Mesothelial cell of epicardium (in vitro differentiated cells): ENCODE data around the gene DBNL. TPM values are rescaled to one million over a fixed set of nuclear protein-coding genes. Genes with fewer than 3 reads are reported as not detected.

Experiments used
- DNase-seq, 2 experiments: peaks; one replicate each; pipeline ENCODE4 v3.0.0; 2021; ENCODE audit warnings: low spot score in 2 of 2; ENCODE audit not compliant: unreplicated experiment in 2 of 2
- H3K27ac Mint-ChIP-seq: 2 replicates; pipeline ENCODE4 v1.8.0; 2021; ENCODE audit warnings: mixed read lengths
- H3K27me3 Mint-ChIP-seq: 2 replicates; pipeline ENCODE4 v1.8.0; 2021; ENCODE audit warnings: low read depth, mixed read lengths
- H3K36me3 Mint-ChIP-seq: 2 replicates; pipeline ENCODE4 v1.8.0; 2021; ENCODE audit warnings: mixed read lengths
- H3K4me1 Mint-ChIP-seq: 2 replicates; pipeline ENCODE4 v1.8.0; 2021; ENCODE audit warnings: mixed read lengths
- H3K4me3 Mint-ChIP-seq: 2 replicates; pipeline ENCODE4 v1.8.0; 2021; ENCODE audit warnings: mild to moderate bottlenecking, moderate library complexity, mixed read lengths
- H3K9me3 Mint-ChIP-seq: 2 replicates; pipeline ENCODE4 v1.8.0; 2021; ENCODE audit warnings: mixed read lengths
- CTCF ChIP-seq: fragments of 200-600 bp; sonication (generic); IDR thresholded peaks from one replicate; pipeline ENCODE4 v1.5.0; 2021; ENCODE audit warnings: antibody characterized with exemption; ENCODE audit not compliant: unreplicated experiment
- total RNA-seq: library from RNA; stranded (reverse); gene quantifications from 3 replicates; pipeline ENCODE4 v1.2.1, GENCODE V29; 2021

DBNL gene
- total RNA-seq, 1 donor from 2014 or later: 70.9 TPM

DNA sequence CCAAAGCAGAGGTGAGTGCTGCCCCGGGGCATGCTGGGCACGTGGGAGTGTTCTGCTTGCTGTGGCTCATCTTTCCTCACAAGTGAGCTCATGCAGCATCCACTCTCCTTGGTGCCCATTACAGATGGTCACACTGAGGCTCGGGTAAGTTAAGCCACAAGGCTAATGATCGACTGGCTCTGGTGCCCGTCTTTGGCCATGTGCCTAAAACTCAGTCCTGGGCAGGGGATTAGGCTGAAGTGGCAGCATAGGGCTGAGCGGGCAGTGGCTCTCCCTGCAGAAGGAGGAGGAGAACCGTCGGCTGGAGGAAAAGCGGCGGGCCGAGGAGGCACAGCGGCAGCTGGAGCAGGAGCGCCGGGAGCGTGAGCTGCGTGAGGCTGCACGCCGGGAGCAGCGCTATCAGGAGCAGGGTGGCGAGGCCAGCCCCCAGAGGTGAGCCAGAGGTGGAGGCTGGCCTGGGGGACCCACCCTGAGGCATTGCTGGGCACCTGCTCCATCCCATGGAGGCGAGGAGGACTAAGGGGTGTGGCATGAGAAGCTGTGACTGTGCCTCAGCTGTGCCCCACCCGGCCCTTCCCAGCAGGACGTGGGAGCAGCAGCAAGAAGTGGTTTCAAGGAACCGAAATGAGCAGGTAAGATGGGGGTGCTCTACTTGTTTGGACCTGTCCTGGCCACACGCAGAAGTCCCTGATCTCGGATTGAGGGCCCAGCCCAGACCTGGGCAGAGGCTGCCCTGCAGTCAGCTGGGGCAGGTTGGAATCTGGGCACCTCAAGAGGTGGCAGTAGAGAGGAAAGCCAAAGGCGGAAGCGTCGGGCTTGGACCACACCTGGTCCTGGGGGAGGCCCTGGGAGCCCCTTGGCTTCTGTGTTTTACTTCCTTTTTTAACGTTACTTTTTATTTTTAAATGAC, 13.6 kb downstream of the DBNL start:
- Mint-ChIP-seq H3K36me3 (peaks cover 35% of the 10 kb centered on the region), H3K4me1 (no peaks in the 10 kb centered on the region), H3K27me3 (no peaks in the 10 kb centered on the region), H3K9me3 (peaks cover 8% of the 10 kb centered on the region), H3K4me3 (no peak overlapping the region), H3K27ac (no peak overlapping the region)
- TF ChIP-seq CTCF: no peak
- no peak for DNase-seq

DNA sequence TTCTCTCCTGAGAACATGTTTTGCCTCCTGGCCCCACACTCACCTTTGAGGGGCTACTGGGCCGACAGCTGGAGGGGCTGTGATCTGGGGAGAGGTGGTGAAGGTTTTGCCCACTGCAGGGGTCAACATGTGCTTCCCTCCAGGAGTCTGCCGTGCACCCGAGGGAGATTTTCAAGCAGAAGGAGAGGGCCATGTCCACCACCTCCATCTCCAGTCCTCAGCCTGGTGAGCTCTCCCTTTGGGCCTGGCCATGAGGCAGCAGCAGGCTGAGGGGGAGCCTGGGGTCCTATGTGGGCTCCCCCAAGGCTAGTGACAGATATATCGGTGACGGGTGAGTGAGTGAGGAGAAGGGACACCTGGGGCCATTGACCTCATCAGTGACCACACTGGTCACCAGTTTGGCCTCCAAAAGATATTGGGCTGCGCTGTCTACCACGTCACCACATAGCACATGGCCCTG, 14.3 kb downstream of the DBNL start:
- H3K4me3 Mint-ChIP-seq: no peak overlapping the region
- peaks cover 34% of the 10 kb centered on the region for H3K36me3 Mint-ChIP-seq
- no peak overlapping the region for H3K27ac Mint-ChIP-seq
- peaks cover 8% of the 10 kb centered on the region for H3K9me3 Mint-ChIP-seq
- H3K27me3 Mint-ChIP-seq: peaks cover 2% of the 10 kb centered on the region
- H3K4me1 Mint-ChIP-seq: no peaks in the 10 kb centered on the region
- DNase-seq: no peak
- TF ChIP-seq CTCF: no peak

- Mint-ChIP-seq H3K27me3 (peaks cover 5% of the 10 kb centered on the region), H3K27ac (no peak overlapping the region), H3K4me3 (no peak overlapping the region), H3K9me3 (peaks cover 8% of the 10 kb centered on the region), H3K36me3 (peaks cover 32% of the 10 kb centered on the region), H3K4me1 (no peaks in the 10 kb centered on the region)
- no peak for DNase-seq
- no peak for TF ChIP-seq CTCF
These were observed 15.0 kb downstream of the DBNL start for GRCh38 chr7:44059219-44060090.

GRCh38 chr7:44060091-44060947, 15.8 kb downstream of the DBNL start:
- Mint-ChIP-seq H3K36me3 (peaks cover 27% of the 10 kb centered on the region), H3K9me3 (peaks cover 8% of the 10 kb centered on the region)

More at GRCh38 chr7:44060091-44060947, 15.8 kb downstream of the DBNL start:
- no peaks in the 10 kb centered on the region for H3K4me1 Mint-ChIP-seq
- TF ChIP-seq CTCF: no peak
- H3K4me3 Mint-ChIP-seq: no peak overlapping the region
- H3K27me3 Mint-ChIP-seq: peaks cover 9% of the 10 kb centered on the region
- H3K27ac Mint-ChIP-seq: no peak overlapping the region
- DNase-seq: no peak
